OCI-LY1 (cell line): ENCODE results near the gene ARFGAP3.

Experiments
- CTCF ChIP-seq: fragments of 200-600 bp; sonication (generic), shearing (Covaris generic); IDR thresholded peaks from 2 replicates; pipeline ENCODE4 v1.5.1; 2017; ENCODE audit warnings: mild to moderate bottlenecking, antibody characterized with exemption, low read length, moderate library complexity, mixed read lengths
- EZH2 ChIP-seq: fragments of 200-600 bp; sonication (generic), shearing (Covaris generic); IDR thresholded peaks from 2 replicates; pipeline ENCODE4 v1.8.0; 2017; ENCODE audit warnings: borderline replicate concordance, mixed run types, mild to moderate bottlenecking, antibody characterized with exemption, low read length, moderate library complexity, mixed read lengths

DNA sequence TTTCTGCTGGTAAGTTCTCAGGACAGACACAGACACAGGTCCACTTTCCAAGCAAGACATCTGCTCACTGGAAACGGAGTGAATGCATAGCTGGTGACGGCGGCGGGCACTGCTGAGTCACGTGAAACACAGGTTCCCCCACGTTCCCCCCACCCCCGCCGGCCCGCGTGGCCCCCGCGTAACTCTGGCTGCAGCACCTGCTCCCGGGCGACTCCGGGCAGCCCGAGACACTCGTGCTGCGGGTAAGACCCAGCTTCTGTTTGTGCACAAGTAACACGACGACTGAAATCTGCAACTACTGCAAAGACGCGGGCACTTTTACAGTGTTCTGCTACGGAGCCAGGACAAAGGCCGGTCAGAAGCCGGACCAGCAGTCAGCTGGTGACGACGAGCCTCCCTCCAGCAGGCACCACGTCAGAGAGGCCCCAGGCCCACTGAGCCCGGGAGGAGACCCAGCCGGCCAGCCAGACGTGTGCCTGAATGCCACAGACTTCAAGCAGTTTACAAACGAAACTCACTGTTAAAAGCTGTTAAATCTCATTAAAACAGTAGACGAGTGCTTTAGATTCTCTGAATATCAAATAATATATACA is 12.9 kb upstream of the ARFGAP3 start:
- TF ChIP-seq CTCF: no peak
- no peak for TF ChIP-seq EZH2
